HFFc6 (cell line): ENCODE measurements around the gene APC2. TPM values are rescaled to one million over a fixed set of nuclear protein-coding genes. Genes with fewer than 3 reads are reported as not detected.

Experiments
- DNase-seq: peaks from one replicate; pipeline ENCODE4 v3.0.0-alpha.2; 2018
- H3K27ac Mint-ChIP-seq: 2 replicates; pipeline ENCODE4 v1.8.0; 2020; ENCODE audit warnings: mild to moderate bottlenecking, mixed read lengths
- H3K27me3 Mint-ChIP-seq: 2 replicates; pipeline ENCODE4 v1.8.0; 2021; ENCODE audit warnings: mild to moderate bottlenecking, moderate library complexity, mixed read lengths; ENCODE audit not compliant: insufficient read depth
- H3K36me3 Mint-ChIP-seq: 2 replicates; pipeline ENCODE4 v1.8.0; 2021; ENCODE audit warnings: low read depth, mixed read lengths
- H3K4me1 Mint-ChIP-seq: 2 replicates; pipeline ENCODE4 v1.8.0; 2020; ENCODE audit warnings: low read depth, mixed read lengths
- H3K4me3 Mint-ChIP-seq: 2 replicates; pipeline ENCODE4 v1.8.0; 2020; ENCODE audit warnings: mild to moderate bottlenecking, moderate library complexity, mixed read lengths
- H3K9me3 Mint-ChIP-seq: 2 replicates; pipeline ENCODE4 v1.8.0; 2020; ENCODE audit warnings: mild to moderate bottlenecking, mixed read lengths
- CTCF ChIP-seq: fragments of 200-600 bp; sonication (generic); IDR thresholded peaks from 2 replicates; pipeline ENCODE4 v1.5.0; 2021; ENCODE audit warnings: antibody characterized with exemption, mild to moderate bottlenecking
- total RNA-seq, 6 experiments: library from RNA; stranded (reverse); fragmentation: NEBNext Ultra II Directional; extraction: Animal tissue kit (Norgen Biotek cat#: 25700); gene quantifications; 2 replicates in 1 of 6; 3 replicates in 5 of 6; pipeline ENCODE4 v1.2.3, GENCODE V29; 2021

APC2 gene
- total RNA-seq, 6 experiments from 2014 or later, result 0.18 to 0.47 (median 0.32) TPM

- H3K36me3 Mint-ChIP-seq, result no peaks in the 10 kb centered on the region; the same call in 1 of the 2 replicates
- H3K4me3 Mint-ChIP-seq, result no peak overlapping the region
- no peaks in the 10 kb centered on the region for H3K9me3 Mint-ChIP-seq
- H3K27ac Mint-ChIP-seq, result no peak overlapping the region
- TF ChIP-seq CTCF, result no peak
- H3K27me3 Mint-ChIP-seq, result peaks cover 2% of the 10 kb centered on the region; the same call in 1 of the 2 replicates
- no peak for DNase-seq
- peaks cover 5% of the 10 kb centered on the region for H3K4me1 Mint-ChIP-seq
Observed at GRCh38 chr19:1483979-1484428, 34.1 kb downstream of the APC2 start.

- Mint-ChIP-seq H3K4me1 (no peaks in the 10 kb centered on the region; the same call in 1 of the 2 replicates), H3K9me3 (no peaks in the 10 kb centered on the region), H3K36me3 (no peaks in the 10 kb centered on the region), H3K27me3 (peaks cover 3% of the 10 kb centered on the region), H3K27ac (no peak overlapping the region), H3K4me3 (no peak overlapping the region)
- no peak for DNase-seq
- no peak for TF ChIP-seq CTCF
Observed at GRCh38 chr19:1486720-1487575, 37.0 kb downstream of the APC2 start.

GRCh38 chr19:1487576-1488281 is 37.8 kb downstream of the APC2 start:
- Mint-ChIP-seq H3K36me3 (no peaks in the 10 kb centered on the region), H3K4me3 (no peak overlapping the region), H3K4me1 (no peaks in the 10 kb centered on the region; the same call in 1 of the 2 replicates), H3K9me3 (no peaks in the 10 kb centered on the region), H3K27ac (no peak overlapping the region), H3K27me3 (peaks cover 2% of the 10 kb centered on the region)
- no peak for TF ChIP-seq CTCF
- no peak for DNase-seq

GRCh38 chr19:1488282-1488601 is 38.3 kb downstream of the APC2 start:
- Mint-ChIP-seq H3K27ac (no peak overlapping the region), H3K9me3 (no peaks in the 10 kb centered on the region), H3K4me1 (no peaks in the 10 kb centered on the region; the same call in 1 of the 2 replicates), H3K27me3 (peaks cover 2% of the 10 kb centered on the region), H3K36me3 (no peaks in the 10 kb centered on the region), H3K4me3 (no peak overlapping the region)
- DNase-seq, result no peak
- TF ChIP-seq CTCF, result no peak

GRCh38 chr19:1489463-1490310 is 39.8 kb downstream of the APC2 start:
- Mint-ChIP-seq H3K27ac (no peak overlapping the region), H3K9me3 (no peaks in the 10 kb centered on the region), H3K36me3 (no peaks in the 10 kb centered on the region), H3K27me3 (peaks cover 7% of the 10 kb centered on the region), H3K4me1 (no peaks in the 10 kb centered on the region; the same call in 1 of the 2 replicates), H3K4me3 (peak overlapping the region; percentile 37)
- no peak for TF ChIP-seq CTCF
- DNase-seq, result no peak
